ENCODE data around the gene AKR1D1. TPM values are rescaled to one million over a fixed set of nuclear protein-coding genes. Genes with fewer than 3 reads are reported as not detected.

AKR1D1 gene
- total RNA-seq, 1 donor from 2014 or later = not detected

DNA sequence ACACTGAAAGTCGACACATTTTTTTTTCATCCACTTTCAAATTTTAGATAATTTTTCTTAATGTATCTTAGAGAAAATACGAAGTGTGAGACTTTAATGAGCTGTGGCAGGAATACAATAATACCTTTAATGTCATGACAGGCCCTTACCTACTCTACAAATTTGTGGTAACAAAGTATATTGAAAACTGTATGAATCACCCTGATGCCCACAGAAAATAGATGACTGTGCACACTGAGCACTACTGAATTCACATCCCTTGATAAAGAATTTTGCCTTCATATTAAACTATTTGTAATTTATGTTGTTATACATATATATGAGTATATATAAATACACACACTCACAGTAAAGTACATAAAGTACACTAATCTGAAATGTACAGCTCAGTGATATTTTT lies 51.7 kb downstream of the AKR1D1 start:
- Histone ChIP-seq H3K9me3 (replicated peaks) (peaks cover 8% of the 10 kb centered on the region), H3K27me3 (ENCODE audit: low read depth) (no peaks in the 10 kb centered on the region), H3K4me1 (no peaks in the 10 kb centered on the region), H3K4me3 (no peak overlapping the region), H3K27ac (replicated peaks) (no peak overlapping the region), H3K36me3 (no peaks in the 10 kb centered on the region)
- TF ChIP-seq, protein P1, sequence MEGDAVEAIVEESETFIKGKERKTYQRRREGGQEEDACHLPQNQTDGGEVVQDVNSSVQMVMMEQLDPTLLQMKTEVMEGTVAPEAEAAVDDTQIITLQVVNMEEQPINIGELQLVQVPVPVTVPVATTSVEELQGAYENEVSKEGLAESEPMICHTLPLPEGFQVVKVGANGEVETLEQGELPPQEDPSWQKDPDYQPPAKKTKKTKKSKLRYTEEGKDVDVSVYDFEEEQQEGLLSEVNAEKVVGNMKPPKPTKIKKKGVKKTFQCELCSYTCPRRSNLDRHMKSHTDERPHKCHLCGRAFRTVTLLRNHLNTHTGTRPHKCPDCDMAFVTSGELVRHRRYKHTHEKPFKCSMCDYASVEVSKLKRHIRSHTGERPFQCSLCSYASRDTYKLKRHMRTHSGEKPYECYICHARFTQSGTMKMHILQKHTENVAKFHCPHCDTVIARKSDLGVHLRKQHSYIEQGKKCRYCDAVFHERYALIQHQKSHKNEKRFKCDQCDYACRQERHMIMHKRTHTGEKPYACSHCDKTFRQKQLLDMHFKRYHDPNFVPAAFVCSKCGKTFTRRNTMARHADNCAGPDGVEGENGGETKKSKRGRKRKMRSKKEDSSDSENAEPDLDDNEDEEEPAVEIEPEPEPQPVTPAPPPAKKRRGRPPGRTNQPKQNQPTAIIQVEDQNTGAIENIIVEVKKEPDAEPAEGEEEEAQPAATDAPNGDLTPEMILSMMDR (IDR thresholded peaks at IDR 0.05; ENCODE audit: borderline replicate concordance) = no peak
- intact Hi-C loops (cut with micrococcal nuclease) = no loop called here
- no peak for DNase-seq

DNA sequence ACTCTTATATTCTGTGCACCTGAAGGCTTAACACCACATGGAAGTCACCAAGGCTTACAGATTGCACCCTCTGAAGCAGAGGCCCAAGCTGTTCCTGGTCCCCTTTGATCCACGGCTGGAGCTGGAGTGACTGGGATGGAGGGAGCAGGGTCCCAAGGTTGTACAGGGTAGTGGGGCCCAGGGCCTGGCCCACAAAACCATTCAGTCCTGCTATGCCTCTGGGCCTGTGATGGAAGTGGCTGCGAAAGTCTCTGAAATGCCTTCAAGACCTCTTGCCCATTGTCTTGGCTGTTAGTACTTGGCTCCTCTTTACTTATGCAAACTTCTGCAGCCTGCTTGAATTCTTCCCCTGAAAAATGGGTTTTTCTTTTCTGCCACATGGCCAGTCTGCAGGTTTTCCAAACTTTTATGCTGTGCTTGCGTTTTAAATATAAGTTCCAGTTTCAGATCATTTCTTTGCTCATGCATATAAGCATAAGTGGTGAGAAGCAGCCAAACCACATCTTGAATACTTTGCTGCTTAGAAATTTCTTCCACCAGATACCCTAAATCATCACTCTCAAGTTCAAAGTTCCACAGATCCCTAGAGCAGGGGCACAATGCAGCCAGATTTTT lies 53.4 kb downstream of the AKR1D1 start:
- TF ChIP-seq, protein P1 (IDR thresholded peaks at IDR 0.05; ENCODE audit: borderline replicate concordance) = no peak
- peaks cover 8% of the 10 kb centered on the region for H3K9me3 ChIP-seq (replicated peaks)

DNA sequence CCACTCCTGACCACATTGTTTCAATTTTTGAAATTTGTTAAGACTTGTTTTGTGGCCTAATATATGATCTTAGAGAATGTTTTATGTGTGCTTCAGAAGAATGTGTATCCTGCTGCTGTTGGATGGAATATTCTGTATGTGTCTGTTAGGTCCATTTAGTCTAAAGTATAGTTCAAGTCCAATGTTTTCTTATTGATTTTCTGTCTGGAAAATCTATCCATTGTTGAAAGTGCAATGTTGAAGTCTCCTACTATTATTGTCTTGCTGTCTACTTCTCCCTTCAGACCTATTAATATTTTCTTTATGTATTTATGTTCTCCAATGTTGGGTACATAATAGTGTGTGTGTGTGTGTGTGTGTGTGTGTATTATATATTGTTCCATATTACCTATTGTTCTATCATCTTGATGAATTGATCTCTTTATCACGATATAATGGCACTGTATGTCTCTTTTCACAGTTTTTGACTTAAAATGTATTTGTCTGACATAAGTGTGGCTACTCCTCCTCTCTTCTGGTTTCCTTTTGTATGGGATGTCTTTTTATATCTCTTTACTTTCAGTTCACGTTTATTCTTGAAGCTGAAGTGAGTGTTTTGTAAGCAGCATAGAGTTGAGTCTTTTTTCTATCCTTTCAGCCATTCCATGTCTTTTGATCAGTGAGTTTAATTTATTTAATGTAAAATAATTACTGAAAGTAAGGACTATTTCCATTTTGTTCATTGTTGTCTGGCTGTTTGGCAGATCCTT lies 61.3 kb downstream of the AKR1D1 start:
- Histone ChIP-seq H3K4me1 (no peaks in the 10 kb centered on the region), H3K27me3 (ENCODE audit: low read depth) (peaks cover 8% of the 10 kb centered on the region), H3K4me3 (no peak overlapping the region), H3K27ac (replicated peaks) (no peak overlapping the region), H3K9me3 (replicated peaks) (no peaks in the 10 kb centered on the region), H3K36me3 (no peaks in the 10 kb centered on the region)
- TF ChIP-seq, protein P1 (IDR thresholded peaks at IDR 0.05; ENCODE audit: borderline replicate concordance) = no peak
- no peak for DNase-seq
- intact Hi-C loops (cut with micrococcal nuclease) = no loop called here

More for the DNA sequence above, 53.4 kb downstream of the AKR1D1 start:
- Histone ChIP-seq H3K36me3 (no peaks in the 10 kb centered on the region), H3K4me1 (no peaks in the 10 kb centered on the region), H3K4me3 (no peak overlapping the region), H3K27ac (replicated peaks) (no peak overlapping the region), H3K27me3 (ENCODE audit: low read depth) (peaks cover 5% of the 10 kb centered on the region)
- intact Hi-C loops (cut with micrococcal nuclease) = no loop called here
- DNase-seq = no peak

DNA sequence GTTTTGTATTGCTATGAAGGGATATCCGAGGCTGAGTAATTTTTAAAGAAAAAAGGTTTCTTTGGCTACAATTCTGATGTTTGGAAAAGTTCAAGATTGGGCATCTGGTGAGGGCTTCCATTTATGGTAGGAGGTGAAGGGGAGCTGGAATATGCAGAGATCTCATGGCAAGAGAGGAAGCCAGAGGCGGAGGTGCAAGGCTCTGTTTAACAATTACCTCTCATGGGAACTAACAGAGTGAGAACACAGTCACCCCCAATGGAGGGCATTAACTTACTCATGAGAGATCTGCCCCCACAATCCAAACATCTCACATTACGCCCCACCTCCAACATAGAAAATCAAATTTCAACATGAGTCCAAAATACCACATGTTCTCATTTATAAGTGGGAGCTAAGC lies 62.0 kb downstream of the AKR1D1 start:
- no peaks in the 10 kb centered on the region for H3K4me1 ChIP-seq
- no peak overlapping the region for H3K27ac ChIP-seq (replicated peaks)
- intact Hi-C loops (cut with micrococcal nuclease) = no loop called here
- DNase-seq = no peak
- no peaks in the 10 kb centered on the region for H3K9me3 ChIP-seq (replicated peaks)
- TF ChIP-seq, protein P1 (IDR thresholded peaks at IDR 0.05; ENCODE audit: borderline replicate concordance) = no peak
- no peaks in the 10 kb centered on the region for H3K36me3 ChIP-seq
- peaks cover 8% of the 10 kb centered on the region for H3K27me3 ChIP-seq (ENCODE audit: low read depth)
- H3K4me3 ChIP-seq = no peak overlapping the region

DNA sequence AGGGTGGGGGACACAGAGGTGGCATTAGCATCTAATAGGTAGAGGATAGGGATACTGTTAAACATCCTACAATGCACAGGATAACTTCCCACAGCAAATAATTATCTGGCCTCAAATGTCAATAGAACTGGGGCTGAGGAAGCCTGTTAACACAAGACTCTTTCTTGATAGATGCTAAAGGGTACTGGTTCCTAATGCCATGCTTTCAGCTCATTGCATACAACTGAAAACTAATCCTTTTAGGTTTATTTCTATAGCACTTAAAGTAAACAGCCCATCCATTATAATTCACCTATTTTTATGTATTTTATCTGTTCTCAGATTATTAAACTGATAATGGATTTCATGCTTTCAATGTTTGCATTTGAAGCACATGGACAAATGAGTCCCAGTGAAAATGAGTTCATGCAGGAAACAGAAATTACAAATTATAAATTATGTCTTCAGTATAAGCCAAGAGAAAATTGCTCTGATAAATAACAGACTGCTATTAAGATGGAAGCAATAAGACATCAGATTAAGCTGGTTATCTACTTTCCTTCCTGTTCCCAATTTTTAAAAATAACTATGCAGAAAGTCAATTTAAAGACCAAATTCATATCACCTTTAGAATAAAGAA lies 66.4 kb downstream of the AKR1D1 start:
- intact Hi-C loops (cut with micrococcal nuclease) = no loop called here
- Histone ChIP-seq H3K4me3 (no peak overlapping the region), H3K9me3 (replicated peaks) (no peaks in the 10 kb centered on the region), H3K27ac (replicated peaks) (no peak overlapping the region), H3K27me3 (ENCODE audit: low read depth) (no peaks in the 10 kb centered on the region), H3K4me1 (no peaks in the 10 kb centered on the region), H3K36me3 (no peaks in the 10 kb centered on the region)
- DNase-seq = no peak
- TF ChIP-seq, protein P1 (IDR thresholded peaks at IDR 0.05; ENCODE audit: borderline replicate concordance) = no peak

All from left ventricle myocardium inferior (tissue), 1 donor.